B cell (primary cell): ENCODE data around the gene RAC2.

ENCODE experiments used
- CTCF ChIP-seq: fragments of 200-600 bp; IDR thresholded peaks from one replicate; pipeline ENCODE4 v1.8.0; 2022; ENCODE audit warnings: antibody characterized with exemption, mild to moderate bottlenecking
- EZH2 ChIP-seq: IDR thresholded peaks from 2 replicates; pipeline ENCODE4 v1.6.1; 2012; ENCODE audit warnings: borderline replicate concordance, low read depth, mild to moderate bottlenecking, moderate library complexity, low read length; ENCODE audit not compliant: insufficient read depth, poor library complexity, severe bottlenecking

GRCh38 chr22:37177221-37177620 lies 66.8 kb downstream of the RAC2 start:
- TF ChIP-seq CTCF (no peak), EZH2 (no peak)
